Panc1 (cell line): ENCODE data around the gene OR2AJ1. TPM values are rescaled to one million over a fixed set of nuclear protein-coding genes. Genes with fewer than 3 reads are reported as not detected.

ENCODE experiments used
- ATAC-seq: fragments of 200-7000 bp; cut with Tn5 transposase; 2 replicates; pipeline ENCODE4 v1.9.1; 2020; ENCODE audit warnings: mild to moderate bottlenecking, moderate library complexity
- BruUV-seq: library from RNA; stranded (reverse); fragments of 400-500 nt; replicated peaks from 2 replicates; lab custom pipeline; 2021; lab: Mats Ljungman, UMichigan
- CTCF ChIA-PET: fragments of 300-600 bp; sonication (Branson Sonifier 250); formaldehyde crosslinking; loops from one replicate; lab custom pipeline; 2022; ENCODE audit warnings: antibody characterized with exemption; lab: Charles Lee
- POLR2A ChIA-PET: fragments of 300-600 bp; sonication (Branson Sonifier 250); formaldehyde crosslinking; loops from one replicate; lab custom pipeline; 2022; ENCODE audit warnings: antibody characterized with exemption; lab: Charles Lee
- DNase-seq: peaks from one replicate; pipeline ENCODE4 v3.0.0-alpha.2; 2010; ENCODE audit warnings: low read depth, low spot score
- H3K27ac ChIP-seq: 2 replicates; pipeline ENCODE4 v1.5.1; 2011; ENCODE audit warnings: mild to moderate bottlenecking, low read length, inconsistent platforms
- H3K27me3 ChIP-seq: fragments of 200-500 bp; sonication (Bioruptor generic); 2 replicates; pipeline ENCODE4 v1.6.0; 2014; ENCODE audit warnings: low read length, inconsistent platforms; ENCODE audit not compliant: control insufficient read depth, insufficient read depth
- H3K36me3 ChIP-seq: fragments of 200-500 bp; sonication (Bioruptor generic); 2 replicates; pipeline ENCODE4 v1.5.1; 2014; ENCODE audit warnings: inconsistent platforms, mild to moderate bottlenecking, low read length, moderate library complexity; ENCODE audit not compliant: control insufficient read depth, insufficient read depth
- H3K4me1 ChIP-seq: 2 replicates; pipeline ENCODE4 v1.5.1; 2011; ENCODE audit warnings: inconsistent platforms, mild to moderate bottlenecking, low read length, moderate library complexity; ENCODE audit not compliant: control insufficient read depth, insufficient read depth
- H3K4me3 ChIP-seq, 2 experiments: 2 replicates each; pipeline ENCODE4 v1.5.1; 2011 to 2012; ENCODE audit warnings: low read depth in 2 of 2, low read length in 2 of 2, mild to moderate bottlenecking in 2 of 2, inconsistent platforms in 1 of 2, moderate library complexity in 1 of 2
- H3K9me3 ChIP-seq: fragments of 200-500 bp; sonication (Bioruptor generic); 2 replicates; pipeline ENCODE4 v1.5.1; 2014; ENCODE audit warnings: low read depth, mild to moderate bottlenecking, inconsistent platforms, low read length, moderate library complexity; ENCODE audit not compliant: control insufficient read depth, insufficient read depth
- POLR2AphosphoS5 ChIP-seq: IDR thresholded peaks from 2 replicates; pipeline ENCODE4 v1.6.1; 2012; ENCODE audit warnings: mild to moderate bottlenecking, low read depth, low read length, moderate library complexity
- SIN3A ChIP-seq: IDR thresholded peaks from 2 replicates; pipeline ENCODE4 v1.6.1; 2012; ENCODE audit warnings: low read depth, mild to moderate bottlenecking, low read length, moderate library complexity, borderline replicate concordance; ENCODE audit not compliant: insufficient read depth
- TCF7L2 ChIP-seq: IDR thresholded peaks from 2 replicates; pipeline ENCODE4 v1.6.1; 2011; ENCODE audit warnings: mild to moderate bottlenecking, low read depth, low read length, inconsistent platforms
- in situ Hi-C: cut with HindIII; loops from 2 replicates; pipeline ENCODE4 v1.10.0; 2016; ENCODE audit warnings: low sequenced_read_pairs, low pct_unique_long_range_greater_than_20kb
- intact Hi-C: fragments of 100-400 bp; cut with micrococcal nuclease; formaldehyde crosslinking; loops from one replicate; pipeline ENCODE4 v1.10.0; 2022; ENCODE audit not compliant: unreplicated experiment
- total RNA-seq: library from RNA; stranded (reverse); gene quantifications from one replicate; pipeline ENCODE4 v1.2.1, GENCODE V29; 2021; ENCODE audit not compliant: unreplicated experiment
- TF ChIP-seq, protein P1 (sequence below): fragments of 450-650 bp; IDR thresholded peaks from 2 replicates; pipeline ENCODE4 v1.5.1; 2017; ENCODE audit warnings: mild to moderate bottlenecking
- TF ChIP-seq, protein P2 (sequence below), 2 experiments: IDR thresholded peaks; 2 replicates each; pipeline ENCODE4 v1.6.1; 2011 to 2012; ENCODE audit warnings: low read depth in 2 of 2, control low read depth in 1 of 2, low read length in 1 of 2, mild to moderate bottlenecking in 1 of 2, moderate library complexity in 1 of 2; ENCODE audit not compliant: insufficient read depth in 1 of 2

Gene OR2AJ1
- total RNA-seq, 1 experiment from 2014 or later: not detected

DNA sequence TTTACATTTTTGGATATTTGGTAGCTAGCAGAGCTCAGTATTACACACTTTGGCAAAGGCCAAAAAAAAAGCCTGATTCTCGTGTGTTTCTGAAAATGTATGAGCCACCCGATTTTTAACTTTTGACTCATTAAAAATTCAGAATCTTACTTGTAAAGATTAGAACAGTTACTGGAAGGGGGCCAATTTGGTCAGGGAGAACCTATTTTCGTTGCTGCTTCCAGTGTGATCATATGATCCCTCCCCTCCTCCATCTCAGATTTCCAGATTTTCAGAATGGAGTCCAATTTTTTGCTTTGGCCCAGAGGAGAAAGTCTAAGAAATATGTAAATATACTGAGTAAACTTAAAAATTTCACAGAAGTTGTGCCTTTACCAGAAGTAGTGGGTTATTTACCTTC is 37.1 kb downstream of the OR2AJ1 start:
- in situ Hi-C loops: no loop called here
- no peak for ATAC-seq
- Histone ChIP-seq H3K4me3 (no peak overlapping the region), H3K36me3 (no peaks in the 10 kb centered on the region), H3K27me3 (no peaks in the 10 kb centered on the region), H3K9me3 (no peaks in the 10 kb centered on the region), H3K4me1 (no peaks in the 10 kb centered on the region), H3K27ac (no peak overlapping the region)
- DNase-seq: no peak
- CTCF ChIA-PET: no interaction called here
- intact Hi-C loops: no loop called here
- POLR2A ChIA-PET: no interaction called here
- no peak for TF ChIP-seq POLR2AphosphoS5
- TF ChIP-seq SIN3A: no peak
- no peak for TF ChIP-seq TCF7L2
- TF ChIP-seq, protein P1, sequence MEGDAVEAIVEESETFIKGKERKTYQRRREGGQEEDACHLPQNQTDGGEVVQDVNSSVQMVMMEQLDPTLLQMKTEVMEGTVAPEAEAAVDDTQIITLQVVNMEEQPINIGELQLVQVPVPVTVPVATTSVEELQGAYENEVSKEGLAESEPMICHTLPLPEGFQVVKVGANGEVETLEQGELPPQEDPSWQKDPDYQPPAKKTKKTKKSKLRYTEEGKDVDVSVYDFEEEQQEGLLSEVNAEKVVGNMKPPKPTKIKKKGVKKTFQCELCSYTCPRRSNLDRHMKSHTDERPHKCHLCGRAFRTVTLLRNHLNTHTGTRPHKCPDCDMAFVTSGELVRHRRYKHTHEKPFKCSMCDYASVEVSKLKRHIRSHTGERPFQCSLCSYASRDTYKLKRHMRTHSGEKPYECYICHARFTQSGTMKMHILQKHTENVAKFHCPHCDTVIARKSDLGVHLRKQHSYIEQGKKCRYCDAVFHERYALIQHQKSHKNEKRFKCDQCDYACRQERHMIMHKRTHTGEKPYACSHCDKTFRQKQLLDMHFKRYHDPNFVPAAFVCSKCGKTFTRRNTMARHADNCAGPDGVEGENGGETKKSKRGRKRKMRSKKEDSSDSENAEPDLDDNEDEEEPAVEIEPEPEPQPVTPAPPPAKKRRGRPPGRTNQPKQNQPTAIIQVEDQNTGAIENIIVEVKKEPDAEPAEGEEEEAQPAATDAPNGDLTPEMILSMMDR: no peak
- TF ChIP-seq, protein P2, sequence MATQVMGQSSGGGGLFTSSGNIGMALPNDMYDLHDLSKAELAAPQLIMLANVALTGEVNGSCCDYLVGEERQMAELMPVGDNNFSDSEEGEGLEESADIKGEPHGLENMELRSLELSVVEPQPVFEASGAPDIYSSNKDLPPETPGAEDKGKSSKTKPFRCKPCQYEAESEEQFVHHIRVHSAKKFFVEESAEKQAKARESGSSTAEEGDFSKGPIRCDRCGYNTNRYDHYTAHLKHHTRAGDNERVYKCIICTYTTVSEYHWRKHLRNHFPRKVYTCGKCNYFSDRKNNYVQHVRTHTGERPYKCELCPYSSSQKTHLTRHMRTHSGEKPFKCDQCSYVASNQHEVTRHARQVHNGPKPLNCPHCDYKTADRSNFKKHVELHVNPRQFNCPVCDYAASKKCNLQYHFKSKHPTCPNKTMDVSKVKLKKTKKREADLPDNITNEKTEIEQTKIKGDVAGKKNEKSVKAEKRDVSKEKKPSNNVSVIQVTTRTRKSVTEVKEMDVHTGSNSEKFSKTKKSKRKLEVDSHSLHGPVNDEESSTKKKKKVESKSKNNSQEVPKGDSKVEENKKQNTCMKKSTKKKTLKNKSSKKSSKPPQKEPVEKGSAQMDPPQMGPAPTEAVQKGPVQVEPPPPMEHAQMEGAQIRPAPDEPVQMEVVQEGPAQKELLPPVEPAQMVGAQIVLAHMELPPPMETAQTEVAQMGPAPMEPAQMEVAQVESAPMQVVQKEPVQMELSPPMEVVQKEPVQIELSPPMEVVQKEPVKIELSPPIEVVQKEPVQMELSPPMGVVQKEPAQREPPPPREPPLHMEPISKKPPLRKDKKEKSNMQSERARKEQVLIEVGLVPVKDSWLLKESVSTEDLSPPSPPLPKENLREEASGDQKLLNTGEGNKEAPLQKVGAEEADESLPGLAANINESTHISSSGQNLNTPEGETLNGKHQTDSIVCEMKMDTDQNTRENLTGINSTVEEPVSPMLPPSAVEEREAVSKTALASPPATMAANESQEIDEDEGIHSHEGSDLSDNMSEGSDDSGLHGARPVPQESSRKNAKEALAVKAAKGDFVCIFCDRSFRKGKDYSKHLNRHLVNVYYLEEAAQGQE (IDR thresholded peaks at IDR 0.05; ENCODE audit: insufficient read depth in 1 of 2, low read depth in 2 of 2, low read length in 1 of 2): no peak
- BruUV-seq: no TSS peak

DNA sequence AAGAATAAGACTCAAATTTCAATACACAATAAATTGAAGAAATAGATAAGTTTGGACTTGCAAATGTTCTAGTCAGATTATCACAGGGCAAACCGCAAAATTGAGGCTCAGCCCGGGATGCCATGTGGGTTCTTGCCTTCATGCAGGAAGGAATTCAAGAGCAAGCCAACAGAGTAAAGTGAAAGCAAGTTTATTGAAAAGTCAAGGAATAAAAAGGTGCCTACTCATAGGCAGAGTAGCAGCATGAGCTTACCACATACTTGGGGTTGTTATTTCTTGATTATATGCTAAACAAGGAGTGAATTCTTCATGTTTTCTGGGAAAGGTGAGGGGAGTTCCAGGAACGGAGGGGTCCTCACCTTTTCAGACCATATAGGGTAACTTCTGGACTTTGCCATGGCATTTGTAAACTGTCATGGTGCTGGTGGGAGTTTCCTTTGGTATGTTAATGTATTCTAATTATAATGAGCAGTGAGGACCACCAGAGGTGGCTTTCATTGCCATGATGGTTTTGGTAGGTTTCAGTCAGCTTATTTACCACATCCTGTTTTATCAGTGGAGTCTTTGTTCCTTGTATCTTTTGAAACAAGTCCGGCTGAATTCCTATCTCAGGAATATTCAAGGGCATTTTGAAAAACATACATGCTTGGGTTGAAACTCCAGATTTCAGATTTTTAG is 38.4 kb downstream of the OR2AJ1 start:
- ChIA-PET POLR2A (no interaction called here), CTCF (no interaction called here)
- H3K36me3 ChIP-seq: no peaks in the 10 kb centered on the region
- ATAC-seq (no peak), DNase-seq (no peak)
- H3K9me3 ChIP-seq: no peaks in the 10 kb centered on the region
- BruUV-seq: no TSS peak
- TF ChIP-seq TCF7L2 (no peak), SIN3A (no peak)
- TF ChIP-seq, protein P1: no peak
- no peak overlapping the region for H3K27ac ChIP-seq
- H3K4me1 ChIP-seq: no peaks in the 10 kb centered on the region
- H3K27me3 ChIP-seq: no peaks in the 10 kb centered on the region
- intact Hi-C loops (no loop called here), in situ Hi-C loops (no loop called here)
- no peak overlapping the region for H3K4me3 ChIP-seq
